Liver (tissue), 3 donors: ENCODE results near the gene ZIK1.

Source experiments
- ATF3 ChIP-seq: IDR thresholded peaks from 2 replicates; pipeline ENCODE4 v1.6.1; 2016; ENCODE audit warnings: antibody characterized with exemption
- CTCF ChIP-seq: fragments of 150-350 bp; IDR thresholded peaks from 2 replicates; pipeline ENCODE4 v1.5.1; 2017; ENCODE audit warnings: improper control_type of control experiment, low read depth, low read length; ENCODE audit not compliant: missing input control
- EGR1 ChIP-seq, 2 donors: IDR thresholded peaks; 2 replicates each; pipeline ENCODE4 v1.6.1; 2016 to 2018; ENCODE audit warnings: antibody characterized with exemption in 2 of 2, low read depth in 2 of 2
- FOXA2 ChIP-seq: IDR thresholded peaks from 2 replicates; pipeline ENCODE4 v1.6.1; 2016; ENCODE audit warnings: antibody characterized with exemption
- GABPA ChIP-seq, 2 donors: IDR thresholded peaks in 1 of 2; conservative IDR thresholded peaks in 1 of 2; 2 replicates each; pipeline ENCODE4 v1.6.1; 2016; ENCODE audit warnings: antibody characterized with exemption in 2 of 2, mild to moderate bottlenecking in 1 of 2, moderate library complexity in 1 of 2
- JUND ChIP-seq, 2 donors: IDR thresholded peaks; 2 replicates each; pipeline ENCODE4 v1.6.1; 2016; ENCODE audit warnings: antibody characterized with exemption in 2 of 2
- MAX ChIP-seq: IDR thresholded peaks from 2 replicates; pipeline ENCODE4 v1.6.1; 2016; ENCODE audit warnings: antibody characterized with exemption
- RAD21 ChIP-seq, 2 donors: IDR thresholded peaks; 2 replicates each; pipeline ENCODE4 v1.6.1; 2016; ENCODE audit warnings: antibody characterized with exemption in 2 of 2, mild to moderate bottlenecking in 2 of 2
- REST ChIP-seq: IDR thresholded peaks from 2 replicates; pipeline ENCODE4 v1.6.1; 2016; ENCODE audit warnings: antibody characterized with exemption, mild to moderate bottlenecking
- SP1 ChIP-seq: IDR thresholded peaks from 2 replicates; pipeline ENCODE4 v1.6.1; 2018; ENCODE audit warnings: antibody characterized with exemption, mild to moderate bottlenecking
- TAF1 ChIP-seq: conservative IDR thresholded peaks from 2 replicates; pipeline ENCODE4 v1.6.1; 2016; ENCODE audit warnings: antibody characterized with exemption, mild to moderate bottlenecking
- YY1 ChIP-seq: IDR thresholded peaks from 2 replicates; pipeline ENCODE4 v1.6.1; 2016; ENCODE audit warnings: antibody characterized with exemption, mild to moderate bottlenecking
- ZBTB33 ChIP-seq: IDR thresholded peaks from 2 replicates; pipeline ENCODE4 v1.6.1; 2016; ENCODE audit warnings: antibody characterized with exemption
- donor health status: healthy.
- donor health status: healthy.

- peak; percentile 95 for TF ChIP-seq YY1
- no peak for TF ChIP-seq CTCF
- no peak for TF ChIP-seq REST
- peak; percentile 91 to 98 for TF ChIP-seq GABPA (IDR thresholded peaks at IDR 0.05 in 1 of 2, conservative IDR thresholded peaks at IDR 0.05 in 1 of 2)
- no peak for TF ChIP-seq FOXA2
- TF ChIP-seq RAD21 (IDR thresholded peaks at IDR 0.05) = peak; percentile 23 to 31
- no peak for TF ChIP-seq JUND (IDR thresholded peaks at IDR 0.05)
- TF ChIP-seq SP1 = peak; percentile 18
- TF ChIP-seq TAF1 = no peak
- TF ChIP-seq MAX = no peak
- TF ChIP-seq EGR1 (IDR thresholded peaks at IDR 0.05; ENCODE audit: low read depth in 2 of 2) = peak in 1 of 2 donors; percentile 11
- TF ChIP-seq ATF3 = no peak
- no peak for TF ChIP-seq ZBTB33
Observed at GRCh38 chr19:57613941-57614743, 30.2 kb downstream of the ZIK1 start, which contains the start of gene ZNF134.
